Activated CD4-positive, alpha-beta memory T cell treated with anti-CD3 and anti-CD28 coated beads, Interleukin-2, amount 10 ng/mL, durations not matched to agents 7 days and 5 days (primary cell): Measurements from ENCODE around the gene EYA4. TPM values are rescaled to one million over a fixed set of nuclear protein-coding genes. Genes with fewer than 3 reads are reported as not detected.
"Not testable (repeated sequence)": the region's sequence is repeated elsewhere in the genome, so short reads cannot be mapped to it uniquely, and the experiment has no call there.

ENCODE experiments used
- CTCF ChIA-PET: fragments of 350-600 bp; sonication (Branson Sonifier 250); formaldehyde crosslinking; loops from one replicate; lab custom pipeline; 2021; ENCODE audit warnings: antibody characterized with exemption, inconsistent platforms; lab: Charles Lee
- POLR2A ChIA-PET: fragments of 350-600 bp; sonication (Branson Sonifier 250); formaldehyde crosslinking; loops from one replicate; lab custom pipeline; 2021; ENCODE audit warnings: antibody characterized with exemption; lab: Charles Lee
- DNase-seq: peaks from one replicate; pipeline ENCODE4 v3.0.0-alpha.2; 2020
- H3K27ac Mint-ChIP-seq: one replicate; pipeline ENCODE4 v1.8.0; 2021; ENCODE audit warnings: mild to moderate bottlenecking, mixed read lengths
- H3K27me3 Mint-ChIP-seq: one replicate; pipeline ENCODE4 v1.8.0; 2021; ENCODE audit warnings: mixed read lengths
- H3K36me3 Mint-ChIP-seq: one replicate; pipeline ENCODE4 v1.8.0; 2021; ENCODE audit warnings: low read depth, mixed read lengths
- H3K4me1 Mint-ChIP-seq: one replicate; pipeline ENCODE4 v1.8.0; 2021; ENCODE audit warnings: mixed read lengths
- H3K4me3 Mint-ChIP-seq: one replicate; pipeline ENCODE4 v1.8.0; 2021; ENCODE audit warnings: mild to moderate bottlenecking, mixed read lengths
- H3K9me3 Mint-ChIP-seq: one replicate; pipeline ENCODE4 v1.8.0; 2021; ENCODE audit warnings: mixed read lengths
- total RNA-seq, 2 experiments: library from RNA; stranded (reverse); gene quantifications; one replicate each; pipeline ENCODE4 v1.2.3, GENCODE V29; 2021

EYA4 gene
- total RNA-seq, 2 experiments from 2014 or later = not detected

- ChIA-PET CTCF (no interaction called here), POLR2A (no interaction called here)
- Mint-ChIP-seq H3K9me3 (no peaks in the 10 kb centered on the region), H3K27me3 (no peaks in the 10 kb centered on the region), H3K27ac (no peak overlapping the region), H3K4me1 (no peaks in the 10 kb centered on the region), H3K4me3 (no peak overlapping the region), H3K36me3 (no peaks in the 10 kb centered on the region)
- no peak for DNase-seq
Observed at GRCh38 chr6:133392015-133392414, 150.9 kb downstream of the EYA4 start.

GRCh38 chr6:133392641-133393040 is 151.5 kb downstream of the EYA4 start:
- no peak overlapping the region for H3K27ac Mint-ChIP-seq
- H3K36me3 Mint-ChIP-seq = no peaks in the 10 kb centered on the region
- H3K27me3 Mint-ChIP-seq = no peaks in the 10 kb centered on the region
- DNase-seq = no peak
- H3K4me3 Mint-ChIP-seq = no peak overlapping the region
- no peaks in the 10 kb centered on the region for H3K9me3 Mint-ChIP-seq
- no peaks in the 10 kb centered on the region for H3K4me1 Mint-ChIP-seq
- POLR2A ChIA-PET = no interaction called here
- CTCF ChIA-PET = no interaction called here

- no peak overlapping the region for H3K27ac Mint-ChIP-seq
- H3K36me3 Mint-ChIP-seq = no peaks in the 10 kb centered on the region
- H3K4me1 Mint-ChIP-seq = no peaks in the 10 kb centered on the region
- no peaks in the 10 kb centered on the region for H3K27me3 Mint-ChIP-seq
- ChIA-PET POLR2A (no interaction called here), CTCF (no interaction called here)
- no peaks in the 10 kb centered on the region for H3K9me3 Mint-ChIP-seq
- no peak overlapping the region for H3K4me3 Mint-ChIP-seq
- no peak for DNase-seq
Observed at GRCh38 chr6:133393891-133394290, 152.7 kb downstream of the EYA4 start.

GRCh38 chr6:133394630-133395029 is 153.5 kb downstream of the EYA4 start:
- no peaks in the 10 kb centered on the region for H3K36me3 Mint-ChIP-seq
- no peak overlapping the region for H3K4me3 Mint-ChIP-seq
- H3K27me3 Mint-ChIP-seq = no peaks in the 10 kb centered on the region
- H3K9me3 Mint-ChIP-seq = no peaks in the 10 kb centered on the region
- no peak for DNase-seq
- H3K4me1 Mint-ChIP-seq = no peaks in the 10 kb centered on the region
- CTCF ChIA-PET = interaction anchor here (0.7 kb wide), 1 partner anchor 1524 kb away, joined by 3 read pairs; no protein-coding TSS in a partner anchor
- POLR2A ChIA-PET = no interaction called here
- no peak overlapping the region for H3K27ac Mint-ChIP-seq

GRCh38 chr6:133396233-133396983 is 155.3 kb downstream of the EYA4 start:
- no peak overlapping the region for H3K4me3 Mint-ChIP-seq
- no peaks in the 10 kb centered on the region for H3K36me3 Mint-ChIP-seq
- ChIA-PET POLR2A (no interaction called here), CTCF (no interaction called here)
- DNase-seq = no peak
- no peaks in the 10 kb centered on the region for H3K27me3 Mint-ChIP-seq
- H3K4me1 Mint-ChIP-seq = no peaks in the 10 kb centered on the region
- H3K27ac Mint-ChIP-seq = no peak overlapping the region
- H3K9me3 Mint-ChIP-seq = no peaks in the 10 kb centered on the region

- H3K4me1 Mint-ChIP-seq = no peaks in the 10 kb centered on the region
- POLR2A ChIA-PET = no interaction called here
- DNase-seq = no peak
- H3K9me3 Mint-ChIP-seq = no peaks in the 10 kb centered on the region
- CTCF ChIA-PET = no interaction called here
- H3K4me3 Mint-ChIP-seq = no peak overlapping the region
- no peaks in the 10 kb centered on the region for H3K36me3 Mint-ChIP-seq
- H3K27ac Mint-ChIP-seq = no peak overlapping the region
- no peaks in the 10 kb centered on the region for H3K27me3 Mint-ChIP-seq
Observed at GRCh38 chr6:133396984-133397348, 155.8 kb downstream of the EYA4 start.

- H3K27me3 Mint-ChIP-seq, H3K9me3 Mint-ChIP-seq, CTCF ChIA-PET, POLR2A ChIA-PET, DNase-seq, H3K4me3 Mint-ChIP-seq, H3K36me3 Mint-ChIP-seq, H3K4me1 Mint-ChIP-seq, H3K27ac Mint-ChIP-seq: not testable (repeated sequence)
Observed at GRCh38 chr6:133397601-133398000, 156.4 kb downstream of the EYA4 start.

GRCh38 chr6:133399426-133399825 is 158.3 kb downstream of the EYA4 start:
- H3K27me3 Mint-ChIP-seq = no peaks in the 10 kb centered on the region
- H3K4me3 Mint-ChIP-seq = no peak overlapping the region
- POLR2A ChIA-PET = no interaction called here
- no peaks in the 10 kb centered on the region for H3K4me1 Mint-ChIP-seq
- CTCF ChIA-PET = no interaction called here
- no peaks in the 10 kb centered on the region for H3K9me3 Mint-ChIP-seq
- no peak for DNase-seq
- no peaks in the 10 kb centered on the region for H3K36me3 Mint-ChIP-seq
- H3K27ac Mint-ChIP-seq = no peak overlapping the region

GRCh38 chr6:133404151-133404550 is 163.0 kb downstream of the EYA4 start:
- H3K36me3 Mint-ChIP-seq = no peaks in the 10 kb centered on the region
- H3K9me3 Mint-ChIP-seq = no peaks in the 10 kb centered on the region
- no peaks in the 10 kb centered on the region for H3K4me1 Mint-ChIP-seq
- no peak overlapping the region for H3K27ac Mint-ChIP-seq
- POLR2A ChIA-PET = no interaction called here
- no peaks in the 10 kb centered on the region for H3K27me3 Mint-ChIP-seq
- CTCF ChIA-PET = no interaction called here
- DNase-seq = no peak
- no peak overlapping the region for H3K4me3 Mint-ChIP-seq

- Mint-ChIP-seq H3K4me1 (no peaks in the 10 kb centered on the region), H3K36me3 (no peaks in the 10 kb centered on the region), H3K27ac (no peak overlapping the region), H3K4me3 (no peak overlapping the region), H3K9me3 (no peaks in the 10 kb centered on the region), H3K27me3 (no peaks in the 10 kb centered on the region)
- ChIA-PET CTCF (no interaction called here), POLR2A (no interaction called here)
- DNase-seq = no peak
Observed at GRCh38 chr6:133404728-133405127, 163.6 kb downstream of the EYA4 start.

GRCh38 chr6:133407320-133408100 is 166.4 kb downstream of the EYA4 start:
- no peak for DNase-seq
- Mint-ChIP-seq H3K27ac (no peak overlapping the region), H3K27me3 (no peaks in the 10 kb centered on the region), H3K4me3 (no peak overlapping the region), H3K4me1 (no peaks in the 10 kb centered on the region), H3K9me3 (no peaks in the 10 kb centered on the region), H3K36me3 (no peaks in the 10 kb centered on the region)
- ChIA-PET POLR2A (no interaction called here), CTCF (interaction anchor here (0.7 kb wide), 1 partner anchor 102 kb away, joined by 3 read pairs; no protein-coding TSS in a partner anchor)

GRCh38 chr6:133408132-133408531 is 167.0 kb downstream of the EYA4 start:
- Mint-ChIP-seq H3K36me3 (no peaks in the 10 kb centered on the region), H3K4me1 (no peaks in the 10 kb centered on the region), H3K27ac (no peak overlapping the region), H3K4me3 (no peak overlapping the region), H3K27me3 (no peaks in the 10 kb centered on the region), H3K9me3 (no peaks in the 10 kb centered on the region)
- ChIA-PET CTCF (no interaction called here), POLR2A (no interaction called here)
- no peak for DNase-seq

- POLR2A ChIA-PET = no interaction called here
- H3K4me3 Mint-ChIP-seq = no peak overlapping the region
- H3K36me3 Mint-ChIP-seq = no peaks in the 10 kb centered on the region
- CTCF ChIA-PET = no interaction called here
- no peaks in the 10 kb centered on the region for H3K27me3 Mint-ChIP-seq
- H3K27ac Mint-ChIP-seq = no peak overlapping the region
- no peaks in the 10 kb centered on the region for H3K9me3 Mint-ChIP-seq
- DNase-seq = no peak
- H3K4me1 Mint-ChIP-seq = no peaks in the 10 kb centered on the region
Observed at GRCh38 chr6:133408543-133408942, 167.4 kb downstream of the EYA4 start.
